Neural progenitor cell (in vitro differentiated cells): ENCODE results near the gene TBC1D2.

ENCODE experiments used
- CTCF ChIP-seq: fragments of 200-600 bp; sonication (generic); IDR thresholded peaks from 2 replicates; pipeline ENCODE4 v1.5.1; 2017; ENCODE audit warnings: antibody characterized with exemption, mild to moderate bottlenecking
- EZH2phosphoT487 ChIP-seq: fragments of 200-600 bp; sonication (generic); IDR thresholded peaks from 2 replicates; pipeline ENCODE4 v1.6.1; 2017; ENCODE audit warnings: antibody characterized with exemption

GRCh38 chr9:98184326-98184725 is 71.1 kb downstream of the TBC1D2 start:
- TF ChIP-seq CTCF (no peak), EZH2phosphoT487 (no peak)
